ENCODE results near the gene WDR54.

- TF ChIP-seq, protein P1, sequence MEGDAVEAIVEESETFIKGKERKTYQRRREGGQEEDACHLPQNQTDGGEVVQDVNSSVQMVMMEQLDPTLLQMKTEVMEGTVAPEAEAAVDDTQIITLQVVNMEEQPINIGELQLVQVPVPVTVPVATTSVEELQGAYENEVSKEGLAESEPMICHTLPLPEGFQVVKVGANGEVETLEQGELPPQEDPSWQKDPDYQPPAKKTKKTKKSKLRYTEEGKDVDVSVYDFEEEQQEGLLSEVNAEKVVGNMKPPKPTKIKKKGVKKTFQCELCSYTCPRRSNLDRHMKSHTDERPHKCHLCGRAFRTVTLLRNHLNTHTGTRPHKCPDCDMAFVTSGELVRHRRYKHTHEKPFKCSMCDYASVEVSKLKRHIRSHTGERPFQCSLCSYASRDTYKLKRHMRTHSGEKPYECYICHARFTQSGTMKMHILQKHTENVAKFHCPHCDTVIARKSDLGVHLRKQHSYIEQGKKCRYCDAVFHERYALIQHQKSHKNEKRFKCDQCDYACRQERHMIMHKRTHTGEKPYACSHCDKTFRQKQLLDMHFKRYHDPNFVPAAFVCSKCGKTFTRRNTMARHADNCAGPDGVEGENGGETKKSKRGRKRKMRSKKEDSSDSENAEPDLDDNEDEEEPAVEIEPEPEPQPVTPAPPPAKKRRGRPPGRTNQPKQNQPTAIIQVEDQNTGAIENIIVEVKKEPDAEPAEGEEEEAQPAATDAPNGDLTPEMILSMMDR (conservative IDR thresholded peaks at IDR 0.05) = no peak
- no peak for TF ChIP-seq EZH2 (IDR thresholded peaks at IDR 0.05; ENCODE audit: low read depth)
Observed at GRCh38 chr2:74383254-74383653, 38.3 kb upstream of the WDR54 start.

Measured in PC-9 (cell line).